AG04450 (cell line): Measurements from ENCODE around the gene IGFBP4. TPM values are rescaled to one million over a fixed set of nuclear protein-coding genes. Genes with fewer than 3 reads are reported as not detected.
A peak's percentile ranks its signal among the peaks of the same experiment; 100 is the strongest.

ENCODE experiments used
- CTCF ChIA-PET: fragments of 300-600, 350-600 bp; formaldehyde crosslinking; extraction: SDS; loops from one replicate; lab custom pipeline; 2022; ENCODE audit warnings: antibody characterized with exemption, inconsistent platforms; lab: Charles Lee
- POLR2A ChIA-PET: fragments of 350-600 bp; formaldehyde crosslinking; extraction: SDS; loops from one replicate; lab custom pipeline; 2021; ENCODE audit warnings: antibody characterized with exemption, inconsistent platforms; lab: Yijun Ruan, JAX
- DNase-seq: peaks from one replicate; pipeline ENCODE4 v3.0.0-alpha.2; 2011; ENCODE audit warnings: low read depth, low spot score
- H3K27ac ChIP-seq: one replicate; pipeline ENCODE4 v1.5.1; 2012; ENCODE audit warnings: low read depth, low read length, control low read depth
- H3K27me3 ChIP-seq: one replicate; pipeline ENCODE4 v1.6.0; 2012; ENCODE audit warnings: low read length; ENCODE audit not compliant: control insufficient read depth, insufficient read depth
- H3K4me3 ChIP-seq: 2 replicates; pipeline ENCODE4 v1.5.1; 2011; ENCODE audit warnings: mild to moderate bottlenecking, low read depth, low read length, control low read depth
- H3K9me3 ChIP-seq: 2 replicates; pipeline ENCODE4 v1.5.1; 2012; ENCODE audit warnings: low read length; ENCODE audit not compliant: control insufficient read depth, insufficient read depth
- CTCF ChIP-seq: IDR thresholded peaks from 2 replicates; pipeline ENCODE4 v1.5.1; 2011; ENCODE audit warnings: low read depth, low read length, control low read depth, inconsistent platforms
- polyA plus RNA-seq: library from polyadenylated mRNA; depleted of rRNA; stranded (reverse); fragments of >200 nt; gene quantifications from 2 replicates; pipeline ENCODE4 v1.2.3, GENCODE V29; 2011

Gene IGFBP4
- polyA plus RNA-seq, 1 experiment = 1,026 TPM

- no peak for TF ChIP-seq CTCF
- H3K27ac ChIP-seq = no peak overlapping the region
- ChIA-PET POLR2A (no interaction called here), CTCF (interaction anchor here (0.9 to 4.9 kb wide), 10 partner anchors 9 to 143 kb away, joined by 3 to 44 read pairs (median 4); no protein-coding TSS in a partner anchor)
- H3K9me3 ChIP-seq = no peaks in the 10 kb centered on the region
- peak overlapping the region; percentile 82 for H3K4me3 ChIP-seq
- no peaks in the 10 kb centered on the region for H3K27me3 ChIP-seq
- no peak for DNase-seq
These were observed 26.6 kb upstream of the IGFBP4 start for GRCh38 chr17:40416671-40417070.

- H3K27ac ChIP-seq = peak overlapping the region; percentile 31
- DNase-seq = no peak
These were observed 26.0 kb upstream of the IGFBP4 start for GRCh38 chr17:40417258-40417608.

GRCh38 chr17:40417609-40418427, 25.4 kb upstream of the IGFBP4 start, which contains the start of gene TOP2A:
TOP2A (minus strand) TSS chr17:40417896; CDS start chr17:40417791, 105 bp downstream.
- H3K4me3 ChIP-seq = peak within 1 kb of the TSS; percentile 82
- H3K9me3 ChIP-seq = no peaks in the 10 kb centered on the region
- TF ChIP-seq CTCF = no peak
- ChIA-PET POLR2A (interaction anchor here (0.6 to 1.5 kb wide), 13 partner anchors 9 to 1271 kb away, joined by 3 to 9 read pairs (median 4); partner anchors contain the start of gene EIF1), CTCF (interaction anchor here (0.7 to 4.9 kb wide), 11 partner anchors 11 to 142 kb away, joined by 3 to 44 read pairs (median 4); no protein-coding TSS in a partner anchor)
- peak; percentile 100 for DNase-seq
- no peaks in the 10 kb centered on the region for H3K27me3 ChIP-seq
- H3K27ac ChIP-seq = peak within 1 kb of the TSS; percentile 31

More at GRCh38 chr17:40417258-40417608, 26.0 kb upstream of the IGFBP4 start:
- H3K27me3 ChIP-seq = no peaks in the 10 kb centered on the region
- ChIA-PET POLR2A (interaction anchor here (0.6 to 1.5 kb wide), 11 partner anchors 8 to 1271 kb away, joined by 3 to 9 read pairs (median 4); partner anchors contain the start of gene EIF1), CTCF (interaction anchor here (0.9 to 4.9 kb wide), 10 partner anchors 10 to 142 kb away, joined by 3 to 44 read pairs (median 4); no protein-coding TSS in a partner anchor)
- no peak for TF ChIP-seq CTCF
- H3K9me3 ChIP-seq = no peaks in the 10 kb centered on the region
- peak overlapping the region; percentile 82 for H3K4me3 ChIP-seq

- no peaks in the 10 kb centered on the region for H3K27me3 ChIP-seq
- CTCF ChIA-PET = interaction anchor here (0.7 to 4.9 kb wide), 4 partner anchors 26 to 141 kb away, joined by 3 to 37 read pairs (median 5); no protein-coding TSS in a partner anchor
- no peak for TF ChIP-seq CTCF
These were observed 24.9 kb upstream of the IGFBP4 start for GRCh38 chr17:40418428-40418706.

More at GRCh38 chr17:40418428-40418706, 24.9 kb upstream of the IGFBP4 start:
- Histone ChIP-seq H3K27ac (no peak overlapping the region), H3K9me3 (no peaks in the 10 kb centered on the region), H3K4me3 (peak overlapping the region; percentile 60)
- DNase-seq = no peak
- POLR2A ChIA-PET = interaction anchor here (0.7 to 1.5 kb wide), 8 partner anchors 12 to 1270 kb away, joined by 3 to 9 read pairs (median 5); partner anchors contain the start of gene EIF1
